HepG2 (cell line): ENCODE measurements around the gene HBM. TPM values are rescaled to one million over a fixed set of nuclear protein-coding genes. Genes with fewer than 3 reads are reported as not detected.

Experiments used
- CBX1 ChIP-seq: IDR thresholded peaks from one replicate; pipeline ENCODE4 v1.6.1; 2016; ENCODE audit warnings: antibody characterized with exemption, low read depth
- CC2D1A ChIP-seq: sonication (generic); formaldehyde crosslinking; IDR thresholded peaks from 2 replicates; pipeline ENCODE4 v1.8.1; 2023; ENCODE audit warnings: mild to moderate bottlenecking, missing genetic modification reagents
- CENPX ChIP-seq: sonication (generic); formaldehyde crosslinking; IDR thresholded peaks from 2 replicates; pipeline ENCODE4 v1.9.0; 2021; ENCODE audit warnings: mild to moderate bottlenecking, missing genetic modification reagents, moderate library complexity
- ESRRA ChIP-seq: sonication (generic); formaldehyde crosslinking; IDR thresholded peaks from 2 replicates; pipeline ENCODE4 v1.5.1; 2020; ENCODE audit warnings: mild to moderate bottlenecking, low read depth, missing genetic modification reagents
- GATAD1 ChIP-seq: IDR thresholded peaks from 2 replicates; pipeline ENCODE4 v1.6.1; 2016; ENCODE audit warnings: missing genetic modification reagents, missing compliant biosample characterization
- GLI4 ChIP-seq: sonication (generic); formaldehyde crosslinking; IDR thresholded peaks from 2 replicates; pipeline ENCODE4 v1.5.1; 2020; ENCODE audit warnings: missing genetic modification reagents, mild to moderate bottlenecking, moderate library complexity, borderline replicate concordance
- HOXD1 ChIP-seq: sonication (generic); formaldehyde crosslinking; IDR thresholded peaks from 2 replicates; pipeline ENCODE4 v1.5.0; 2020; ENCODE audit warnings: missing genetic modification reagents
- KDM6A ChIP-seq: IDR thresholded peaks from 2 replicates; pipeline ENCODE4 v1.6.1; 2016; ENCODE audit warnings: low read depth
- MATR3 ChIP-seq: sonication (generic); formaldehyde crosslinking; IDR thresholded peaks from 2 replicates; pipeline ENCODE4 v1.4.0; 2020; ENCODE audit warnings: missing genetic modification reagents
- NFRKB ChIP-seq: fragments of 450-650 bp; IDR thresholded peaks from 2 replicates; pipeline ENCODE4 v1.6.1; 2017
- NR2F1 ChIP-seq, 2 experiments: fragments of 450-650 bp in 1 of 2; formaldehyde crosslinking in 1 of 2; IDR thresholded peaks; 2 replicates each; pipeline versions ENCODE4 v1.5.0 to v1.6.1; 2016 to 2020; ENCODE audit warnings: mild to moderate bottlenecking in 1 of 2, missing compliant biosample characterization in 1 of 2, missing genetic modification reagents in 1 of 2, moderate library complexity in 1 of 2
- REL ChIP-seq: sonication (generic); formaldehyde crosslinking; conservative IDR thresholded peaks from 2 replicates; pipeline ENCODE4 v1.8.0; 2022; ENCODE audit warnings: mild to moderate bottlenecking, missing genetic modification reagents, moderate library complexity
- SMARCE1 ChIP-seq: fragments of 450-650 bp; IDR thresholded peaks from 2 replicates; pipeline ENCODE4 v1.6.1; 2017; ENCODE audit warnings: borderline replicate concordance
- TBX2 ChIP-seq: sonication (generic); formaldehyde crosslinking; IDR thresholded peaks from 2 replicates; pipeline ENCODE4 v1.5.0; 2020; ENCODE audit warnings: missing genetic modification reagents, mild to moderate bottlenecking, borderline replicate concordance
- ZFYVE20 ChIP-seq: sonication (generic); formaldehyde crosslinking; IDR thresholded peaks from 2 replicates; pipeline ENCODE4 v1.8.0; 2023; ENCODE audit warnings: low read depth, mild to moderate bottlenecking, moderate library complexity, missing genetic modification reagents, borderline replicate concordance
- ZNF430 ChIP-seq: sonication (generic); formaldehyde crosslinking; IDR thresholded peaks from 2 replicates; pipeline ENCODE4 v1.9.0; 2021; ENCODE audit warnings: mild to moderate bottlenecking, missing genetic modification reagents
- ZNF670 ChIP-seq: sonication (generic); formaldehyde crosslinking; IDR thresholded peaks from 2 replicates; pipeline ENCODE4 v1.8.0; 2022; ENCODE audit warnings: mild to moderate bottlenecking, missing genetic modification reagents, borderline replicate concordance
- ZNF792 ChIP-seq: IDR thresholded peaks from 2 replicates; pipeline ENCODE4 v1.6.1; 2016
- ZSCAN21 ChIP-seq: sonication (generic); formaldehyde crosslinking; IDR thresholded peaks from 2 replicates; pipeline ENCODE4 v1.8.0; 2022; ENCODE audit warnings: mild to moderate bottlenecking, missing genetic modification reagents, moderate library complexity, borderline replicate concordance
- polyA plus RNA-seq, 8 experiments: library from polyadenylated mRNA; depleted of rRNA in 3 of 8; stranded (reverse) in 7 of 8; unstranded in 1 of 8; fragments of >200 nt; fragmentation: Illumina TruSeq in 4 of 8; extraction: Trizol in 4 of 8; gene quantifications; 2 replicates each; pipeline versions ENCODE4 v1.2.1 to v1.2.3, GENCODE V29; 2011 to 2016; ENCODE audit warnings: low read depth in 4 of 8, missing spikeins in 1 of 8, mixed read lengths in 1 of 8; ENCODE audit not compliant: insufficient read depth in 1 of 8
- total RNA-seq, 5 experiments: library from RNA; depleted of rRNA; stranded (reverse); fragments of >200 nt; fragmentation: Illumina TruSeq; extraction: Trizol; gene quantifications; 2 replicates each; pipeline ENCODE4 v1.2.3, GENCODE V29; 2016; ENCODE audit warnings: low read depth in 1 of 5
- TF ChIP-seq, protein P1 (sequence below): sonication (generic); formaldehyde crosslinking; IDR thresholded peaks from 2 replicates; pipeline ENCODE4 v1.4.0; 2020; ENCODE audit warnings: missing genetic modification reagents
- TF ChIP-seq, protein P2 (sequence below): sonication (generic); formaldehyde crosslinking; IDR thresholded peaks from 2 replicates; pipeline ENCODE4 v1.4.0; 2020; ENCODE audit warnings: missing genetic modification reagents, mild to moderate bottlenecking, borderline replicate concordance
- TF ChIP-seq, protein P3 (sequence below): IDR thresholded peaks from 2 replicates; pipeline ENCODE4 v1.6.1; 2012; ENCODE audit warnings: inconsistent platforms
- TF ChIP-seq, protein P4 (sequence below): sonication (generic); formaldehyde crosslinking; IDR thresholded peaks from 2 replicates; pipeline ENCODE4 v1.8.0; 2022; ENCODE audit warnings: missing genetic modification reagents, low read depth, mild to moderate bottlenecking, borderline replicate concordance
- TF ChIP-seq, protein P5 (sequence below): sonication (generic); formaldehyde crosslinking; conservative IDR thresholded peaks from 2 replicates; pipeline ENCODE4 v1.8.1; 2023; ENCODE audit warnings: missing genetic modification reagents
- TF ChIP-seq, protein P6 (sequence below): IDR thresholded peaks from 2 replicates; pipeline ENCODE4 v1.6.1; 2016; ENCODE audit warnings: missing compliant biosample characterization, missing genetic modification reagents, borderline replicate concordance

Gene HBM
- total and polyA plus RNA-seq, 2 of the 13 experiments (the other 11 are each of a cell fraction or from before 2014, with no cell fraction given): not detected

DNA sequence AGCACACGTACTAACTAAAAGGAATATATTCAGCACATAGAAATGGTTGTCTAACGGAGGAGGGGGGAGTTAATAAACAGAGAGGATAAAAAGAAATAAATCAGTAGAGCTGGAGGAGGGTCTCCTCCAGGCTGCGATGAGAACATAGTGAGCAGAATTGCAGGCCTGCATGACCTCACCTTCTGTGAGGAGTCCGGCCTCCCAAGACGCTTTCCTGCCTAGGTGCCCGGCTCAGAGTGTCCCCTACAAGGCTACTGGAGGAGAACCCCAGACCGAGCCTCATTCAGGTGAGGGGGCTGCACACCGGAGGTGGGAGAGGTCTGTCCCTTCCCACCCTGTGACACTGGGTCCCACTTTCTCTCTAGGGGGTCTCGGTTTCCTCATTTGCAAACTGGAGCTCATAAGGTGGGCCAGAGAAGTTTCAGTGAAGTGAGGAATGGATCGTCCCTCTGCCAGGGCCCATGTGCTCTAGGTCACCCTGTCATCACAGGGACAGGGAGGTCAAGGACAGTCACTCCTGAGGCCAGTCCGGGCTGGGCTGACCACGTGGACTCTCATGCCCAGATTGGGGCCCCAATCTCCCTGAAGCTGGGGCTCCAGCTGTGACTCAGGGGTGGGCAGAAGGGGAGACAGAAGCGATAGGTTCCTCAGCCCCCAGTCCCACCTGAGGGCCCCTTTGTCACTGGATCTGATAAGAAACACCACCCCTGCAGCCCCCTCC lies 3.3 kb upstream of the HBM start (continued):
- TF ChIP-seq, protein P1, sequence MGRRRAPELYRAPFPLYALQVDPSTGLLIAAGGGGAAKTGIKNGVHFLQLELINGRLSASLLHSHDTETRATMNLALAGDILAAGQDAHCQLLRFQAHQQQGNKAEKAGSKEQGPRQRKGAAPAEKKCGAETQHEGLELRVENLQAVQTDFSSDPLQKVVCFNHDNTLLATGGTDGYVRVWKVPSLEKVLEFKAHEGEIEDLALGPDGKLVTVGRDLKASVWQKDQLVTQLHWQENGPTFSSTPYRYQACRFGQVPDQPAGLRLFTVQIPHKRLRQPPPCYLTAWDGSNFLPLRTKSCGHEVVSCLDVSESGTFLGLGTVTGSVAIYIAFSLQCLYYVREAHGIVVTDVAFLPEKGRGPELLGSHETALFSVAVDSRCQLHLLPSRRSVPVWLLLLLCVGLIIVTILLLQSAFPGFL (CRISPR knock-in tag): no peak
- TF ChIP-seq, protein P2, sequence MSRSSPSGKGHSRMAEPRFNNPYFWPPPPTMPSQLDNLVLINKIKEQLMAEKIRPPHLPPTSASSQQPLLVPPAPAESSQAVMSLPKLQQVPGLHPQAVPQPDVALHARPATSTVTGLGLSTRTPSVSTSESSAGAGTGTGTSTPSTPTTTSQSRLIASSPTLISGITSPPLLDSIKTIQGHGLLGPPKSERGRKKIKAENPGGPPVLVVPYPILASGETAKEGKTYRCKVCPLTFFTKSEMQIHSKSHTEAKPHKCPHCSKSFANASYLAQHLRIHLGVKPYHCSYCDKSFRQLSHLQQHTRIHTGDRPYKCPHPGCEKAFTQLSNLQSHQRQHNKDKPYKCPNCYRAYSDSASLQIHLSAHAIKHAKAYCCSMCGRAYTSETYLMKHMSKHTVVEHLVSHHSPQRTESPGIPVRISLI (CRISPR knock-in tag): no peak
- TF ChIP-seq ZFYVE20 (CRISPR knock-in tag): no peak
- TF ChIP-seq SMARCE1: no peak
- no peak for TF ChIP-seq CC2D1A (CRISPR knock-in tag)
- TF ChIP-seq ZSCAN21 (CRISPR knock-in tag): no peak
- no peak for TF ChIP-seq ZNF670
- no peak for TF ChIP-seq MATR3 (CRISPR knock-in tag)
- TF ChIP-seq NFRKB: no peak
- TF ChIP-seq, protein P3, sequence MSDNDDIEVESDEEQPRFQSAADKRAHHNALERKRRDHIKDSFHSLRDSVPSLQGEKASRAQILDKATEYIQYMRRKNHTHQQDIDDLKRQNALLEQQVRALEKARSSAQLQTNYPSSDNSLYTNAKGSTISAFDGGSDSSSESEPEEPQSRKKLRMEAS: peak; percentile 92
- TF ChIP-seq, protein P4, sequence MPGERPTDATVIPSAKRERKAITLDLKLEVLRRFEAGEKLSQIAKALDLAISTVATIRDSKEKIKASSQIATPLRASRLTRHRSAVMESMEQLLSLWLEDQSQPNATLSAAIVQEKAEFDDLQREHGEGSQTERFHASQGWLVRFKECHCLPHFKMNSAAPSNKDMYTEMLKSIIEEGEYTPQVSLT: no peak
- no peak for TF ChIP-seq ZNF792 (CRISPR knock-in tag)
- TF ChIP-seq GATAD1 (CRISPR knock-in tag): no peak
- TF ChIP-seq CENPX (CRISPR knock-in tag): no peak
- no peak for TF ChIP-seq CBX1
- no peak for TF ChIP-seq REL (CRISPR knock-in tag)
- TF ChIP-seq GLI4 (CRISPR knock-in tag): no peak
- TF ChIP-seq, protein P5, sequence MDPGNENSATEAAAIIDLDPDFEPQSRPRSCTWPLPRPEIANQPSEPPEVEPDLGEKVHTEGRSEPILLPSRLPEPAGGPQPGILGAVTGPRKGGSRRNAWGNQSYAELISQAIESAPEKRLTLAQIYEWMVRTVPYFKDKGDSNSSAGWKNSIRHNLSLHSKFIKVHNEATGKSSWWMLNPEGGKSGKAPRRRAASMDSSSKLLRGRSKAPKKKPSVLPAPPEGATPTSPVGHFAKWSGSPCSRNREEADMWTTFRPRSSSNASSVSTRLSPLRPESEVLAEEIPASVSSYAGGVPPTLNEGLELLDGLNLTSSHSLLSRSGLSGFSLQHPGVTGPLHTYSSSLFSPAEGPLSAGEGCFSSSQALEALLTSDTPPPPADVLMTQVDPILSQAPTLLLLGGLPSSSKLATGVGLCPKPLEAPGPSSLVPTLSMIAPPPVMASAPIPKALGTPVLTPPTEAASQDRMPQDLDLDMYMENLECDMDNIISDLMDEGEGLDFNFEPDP (CRISPR knock-in tag): no peak
- no peak for TF ChIP-seq TBX2 (CRISPR knock-in tag)
- TF ChIP-seq ESRRA: peak; percentile 99
- TF ChIP-seq HOXD1 (CRISPR knock-in tag): no peak
- no peak for TF ChIP-seq KDM6A (CRISPR knock-in tag)
- TF ChIP-seq, protein P6, sequence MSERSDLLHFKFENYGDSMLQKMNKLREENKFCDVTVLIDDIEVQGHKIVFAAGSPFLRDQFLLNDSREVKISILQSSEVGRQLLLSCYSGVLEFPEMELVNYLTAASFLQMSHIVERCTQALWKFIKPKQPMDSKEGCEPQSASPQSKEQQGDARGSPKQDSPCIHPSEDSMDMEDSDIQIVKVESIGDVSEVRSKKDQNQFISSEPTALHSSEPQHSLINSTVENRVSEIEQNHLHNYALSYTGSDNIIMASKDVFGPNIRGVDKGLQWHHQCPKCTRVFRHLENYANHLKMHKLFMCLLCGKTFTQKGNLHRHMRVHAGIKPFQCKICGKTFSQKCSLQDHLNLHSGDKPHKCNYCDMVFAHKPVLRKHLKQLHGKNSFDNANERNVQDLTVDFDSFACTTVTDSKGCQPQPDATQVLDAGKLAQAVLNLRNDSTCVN (CRISPR knock-in tag): no peak
- peak; percentile 78 to 94 for TF ChIP-seq NR2F1 (CRISPR knock-in tag; IDR thresholded peaks at IDR 0.05)
- TF ChIP-seq ZNF430 (CRISPR knock-in tag): no peak
